ENCODE data around the gene POT1.

The POT1 gene

GRCh38 chr7:124908259-124908658 is 21.4 kb downstream of the POT1 start:
- DNase-seq = no peak

GRCh38 chr7:124907490-124907889 is 22.1 kb downstream of the POT1 start:
- DNase-seq = no peak

- DNase-seq = no peak
Observed at GRCh38 chr7:124898531-124898930, 31.1 kb downstream of the POT1 start.

GRCh38 chr7:124896001-124896400 is 33.6 kb downstream of the POT1 start:
- no peak for DNase-seq

GRCh38 chr7:124893140-124893827 is 36.3 kb downstream of the POT1 start:
- no peak for DNase-seq

GRCh38 chr7:124887247-124887646 is 42.4 kb downstream of the POT1 start:
- no peak for DNase-seq

GRCh38 chr7:124881981-124882380 is 47.6 kb downstream of the POT1 start:
- DNase-seq = no peak

GRCh38 chr7:124879771-124880170 is 49.9 kb downstream of the POT1 start:
- DNase-seq = no peak

GRCh38 chr7:124879103-124879502 is 50.5 kb downstream of the POT1 start:
- no peak for DNase-seq

- DNase-seq = no peak
Observed at GRCh38 chr7:124874644-124875163, 54.9 kb downstream of the POT1 start.

- no peak for DNase-seq
Observed at GRCh38 chr7:124857672-124858235, 71.9 kb downstream of the POT1 start.

GRCh38 chr7:124856299-124856888 is 73.2 kb downstream of the POT1 start:
- no peak for DNase-seq

- DNase-seq = no peak
Observed at GRCh38 chr7:124843336-124843735, 86.3 kb downstream of the POT1 start.

- DNase-seq = no peak
Observed at GRCh38 chr7:124840435-124840834, 89.2 kb downstream of the POT1 start.

GRCh38 chr7:124839687-124840086 is 89.9 kb downstream of the POT1 start:
- DNase-seq = no peak

- DNase-seq = no peak
Observed at GRCh38 chr7:124836173-124836572, 93.5 kb downstream of the POT1 start.

- DNase-seq = no peak
Observed at GRCh38 chr7:124818807-124819206, 110.8 kb downstream of the POT1 start.

- DNase-seq = no peak
Observed at GRCh38 chr7:124813994-124814798, 115.4 kb downstream of the POT1 start.

GRCh38 chr7:124812764-124813163 is 116.9 kb downstream of the POT1 start:
- no peak for DNase-seq

- DNase-seq = no peak
Observed at GRCh38 chr7:124811341-124811740, 118.3 kb downstream of the POT1 start.

- DNase-seq = no peak
Observed at GRCh38 chr7:124810605-124811004, 119.0 kb downstream of the POT1 start.

GRCh38 chr7:124808206-124808605 is 121.4 kb downstream of the POT1 start:
- DNase-seq = no peak

- no peak for DNase-seq
Observed at GRCh38 chr7:124801330-124801895, 128.2 kb downstream of the POT1 start.

Measured in SIG-M5 (cell line).